Colon (tissue), 2 donors: Measurements from ENCODE around the gene CYP1A2.
"Not testable (repeated sequence)": the region's sequence is repeated elsewhere in the genome, so short reads cannot be mapped to it uniquely, and the experiment has no call there.

ENCODE experiments used
- FAIRE-seq: peaks from 2 replicates; lab custom pipeline; 2012; peaks lifted over from hg19 to GRCh38; lab: Jason Lieb, UNC
- donor health status: control.
- donor health status: control.

The CYP1A2 gene

GRCh38 chr15:74776821-74777768, 28.4 kb downstream of the CYP1A2 start:
- no peak for FAIRE-seq

GRCh38 chr15:74777769-74778598, 29.3 kb downstream of the CYP1A2 start:
- no peak for FAIRE-seq

GRCh38 chr15:74778599-74778970, 29.9 kb downstream of the CYP1A2 start:
- no peak for FAIRE-seq

GRCh38 chr15:74779162-74779648, 30.6 kb downstream of the CYP1A2 start:
- no peak for FAIRE-seq

GRCh38 chr15:74780523-74781430, 32.1 kb downstream of the CYP1A2 start:
- no peak for FAIRE-seq

GRCh38 chr15:74781431-74782258, 33.0 kb downstream of the CYP1A2 start, which contains the start of gene CSK:
TSS of gene CSK (plus strand) at chr15:74782080. CDS start at chr15:74798298, 16,218 bp downstream.
- no peak for FAIRE-seq

GRCh38 chr15:74782259-74783071, 33.8 kb downstream of the CYP1A2 start:
- no peak for FAIRE-seq

- no peak for FAIRE-seq
These were observed 34.6 kb downstream of the CYP1A2 start for GRCh38 chr15:74783072-74783807.

GRCh38 chr15:74783808-74784175, 35.1 kb downstream of the CYP1A2 start:
- no peak for FAIRE-seq

- no peak for FAIRE-seq
These were observed 36.0 kb downstream of the CYP1A2 start for GRCh38 chr15:74784426-74785193.

- FAIRE-seq: no peak
These were observed 36.8 kb downstream of the CYP1A2 start for GRCh38 chr15:74785194-74786032.

GRCh38 chr15:74786081-74786480, 37.4 kb downstream of the CYP1A2 start:
- not testable (repeated sequence) for FAIRE-seq

GRCh38 chr15:74786551-74787165, 38.0 kb downstream of the CYP1A2 start:
- no peak for FAIRE-seq

- FAIRE-seq: no peak
These were observed 38.8 kb downstream of the CYP1A2 start for GRCh38 chr15:74787251-74788041.

GRCh38 chr15:74788042-74788682, 39.5 kb downstream of the CYP1A2 start:
- FAIRE-seq: no peak
